Activated naive CD4-positive, alpha-beta T cell treated with anti-CD3 and anti-CD28 coated beads, Interleukin-2, amount 50 U/mL, for 16 hours (primary cell): Measurements from ENCODE around the gene SNPH.
A peak's percentile ranks its signal among the peaks of the same experiment; 100 is the strongest.
"Not testable (repeated sequence)": the region's sequence is repeated elsewhere in the genome, so short reads cannot be mapped to it uniquely, and the experiment has no call there.

Experiments used
- DNase-seq: peaks from one replicate; pipeline ENCODE4 v3.0.0-alpha.2; 2020

SNPH gene

DNA sequence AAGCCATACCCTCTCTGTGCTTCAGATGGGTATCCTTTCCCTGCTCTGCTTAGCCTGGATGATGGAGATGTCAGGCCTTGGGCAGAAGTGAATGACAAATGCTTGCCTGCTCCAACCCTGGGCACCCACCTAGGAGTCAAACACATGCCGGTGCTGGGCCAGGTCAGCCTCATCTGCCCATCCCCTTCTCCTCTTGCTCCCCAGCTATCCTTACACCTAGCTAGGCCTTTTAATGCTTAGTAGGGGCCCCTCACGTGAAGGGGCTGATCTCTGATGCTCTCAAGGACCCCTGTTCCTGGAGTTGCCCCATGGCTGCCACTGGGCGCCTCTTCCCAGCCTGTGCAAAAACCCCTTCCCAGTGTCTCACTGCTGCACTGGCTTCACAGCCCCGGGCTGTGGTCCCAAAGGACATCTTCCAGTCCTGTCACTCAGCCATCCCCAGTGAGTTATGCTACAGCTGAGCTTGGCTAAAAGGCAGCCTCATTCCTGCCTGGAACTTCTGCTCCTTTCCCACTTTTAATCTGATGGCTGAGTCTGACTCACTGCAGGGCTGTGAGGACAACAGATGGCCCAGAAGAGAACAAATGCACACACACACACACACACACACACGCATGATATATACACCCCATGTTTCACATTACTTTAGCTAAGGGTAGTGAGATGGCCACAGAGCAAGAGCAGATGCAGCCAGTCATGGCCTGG lies 75.6 kb downstream of the SNPH start:
- DNase-seq, result no peak

DNA sequence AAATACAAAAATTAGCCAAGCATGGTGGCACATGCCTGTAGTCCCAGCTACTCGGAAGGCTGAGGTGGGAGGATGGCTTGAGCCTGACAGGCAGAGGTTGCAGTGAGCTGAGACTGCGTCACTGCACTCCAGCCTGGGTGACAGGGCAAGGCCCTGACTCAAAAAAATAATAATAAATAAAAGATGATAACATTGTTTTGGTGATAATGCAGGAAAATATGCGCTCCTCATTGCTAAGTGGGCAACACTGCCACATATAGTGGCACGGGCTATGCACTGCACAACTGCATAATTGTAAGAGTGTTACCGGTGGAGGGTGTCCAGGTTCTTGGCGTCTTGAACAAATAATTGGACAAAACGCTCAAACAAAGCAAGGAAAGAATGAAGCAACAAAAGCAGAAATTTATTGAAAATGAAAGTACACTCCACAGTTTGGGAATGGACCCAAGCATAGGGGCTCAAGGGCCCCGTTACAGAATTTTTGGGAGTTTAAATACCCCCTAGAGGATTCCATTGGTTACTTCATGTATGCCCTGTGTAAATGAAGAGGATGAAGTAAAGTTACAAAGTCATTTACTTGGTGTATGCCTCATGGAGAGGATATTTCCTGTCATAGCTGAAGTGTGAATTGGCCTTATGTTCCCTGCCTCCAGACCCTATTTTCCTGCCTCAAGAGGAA lies 77.5 kb downstream of the SNPH start:
- DNase-seq, result not testable (repeated sequence)

DNA sequence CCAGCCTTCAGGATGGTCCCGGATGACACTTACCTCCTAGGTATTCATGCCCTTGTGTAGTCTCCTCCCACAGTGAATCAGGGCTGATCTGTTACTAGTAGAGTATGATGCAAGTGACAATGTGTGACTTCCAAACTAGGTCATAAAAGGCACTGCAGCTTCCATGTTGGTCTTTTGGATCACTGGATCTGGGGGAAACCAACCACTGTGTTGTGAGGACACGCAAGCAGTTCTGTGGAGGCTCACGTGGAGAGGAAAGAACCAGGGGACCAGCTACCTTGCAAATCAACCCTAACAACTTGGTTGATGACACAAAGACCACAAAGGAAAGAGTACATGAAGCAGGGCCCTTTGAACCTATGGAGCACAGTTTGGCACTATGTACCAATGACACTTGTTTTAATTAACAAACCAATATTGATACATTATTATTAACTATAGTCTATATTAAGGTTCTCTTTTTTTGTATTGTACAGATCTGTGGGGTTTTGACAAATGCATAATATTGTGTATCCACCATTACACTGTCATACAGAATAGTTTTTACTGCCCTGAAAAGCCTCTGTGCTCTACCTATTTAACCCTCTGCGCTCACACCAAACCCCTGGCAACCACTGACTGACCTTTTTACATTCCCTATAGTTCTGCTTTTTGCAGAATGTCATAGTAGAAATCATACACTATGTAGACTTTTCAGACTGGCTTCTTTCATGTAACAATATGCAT lies 79.1 kb downstream of the SNPH start:
- no peak for DNase-seq

DNA sequence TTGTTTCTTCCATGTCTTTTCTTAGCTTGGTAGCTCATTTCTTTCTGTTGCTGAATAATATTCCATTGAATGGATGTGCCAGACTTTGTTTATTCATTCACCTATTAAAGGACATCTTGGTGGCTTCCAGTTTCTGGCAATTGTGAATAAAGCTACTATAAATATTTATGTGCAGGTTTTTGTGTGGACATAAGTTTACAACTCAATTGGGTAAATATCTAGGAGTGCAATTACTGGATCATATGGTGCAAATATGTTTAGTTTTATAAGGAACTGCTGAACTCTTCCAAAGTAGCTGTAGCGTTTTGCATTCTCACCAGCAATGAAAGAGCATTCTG lies 79.6 kb downstream of the SNPH start:
- DNase-seq, result no peak

DNA sequence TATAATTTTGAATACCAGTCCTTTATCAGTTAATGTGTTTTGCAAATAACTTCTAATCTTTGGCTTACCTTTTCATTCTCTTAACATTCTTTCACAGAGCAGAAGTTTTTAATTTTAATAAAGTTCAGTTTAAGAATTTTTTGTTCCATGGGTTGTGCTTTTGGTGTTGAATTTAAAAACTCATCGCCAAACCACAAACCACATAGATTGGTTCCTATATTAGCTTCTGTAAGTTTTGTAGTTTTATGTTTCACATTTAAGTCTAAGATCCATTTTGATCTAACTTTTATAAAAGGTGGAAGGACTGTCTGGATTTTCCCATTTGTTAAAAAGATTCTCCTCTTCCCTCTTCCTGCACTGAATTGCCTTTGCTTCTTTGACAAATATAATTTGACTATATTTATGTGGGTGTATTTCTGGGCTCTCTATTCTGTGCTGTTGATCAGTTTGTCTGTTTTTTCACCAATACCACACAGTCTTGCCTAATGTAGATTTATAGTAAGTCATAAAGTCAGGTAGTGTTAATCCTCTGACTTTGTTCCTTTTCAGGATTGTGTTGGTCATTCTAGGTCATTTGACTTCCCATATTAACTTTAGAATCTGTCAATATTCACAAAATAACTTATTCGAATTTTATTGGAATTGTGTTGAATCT lies 80.3 kb downstream of the SNPH start:
- DNase-seq, result no peak

DNA sequence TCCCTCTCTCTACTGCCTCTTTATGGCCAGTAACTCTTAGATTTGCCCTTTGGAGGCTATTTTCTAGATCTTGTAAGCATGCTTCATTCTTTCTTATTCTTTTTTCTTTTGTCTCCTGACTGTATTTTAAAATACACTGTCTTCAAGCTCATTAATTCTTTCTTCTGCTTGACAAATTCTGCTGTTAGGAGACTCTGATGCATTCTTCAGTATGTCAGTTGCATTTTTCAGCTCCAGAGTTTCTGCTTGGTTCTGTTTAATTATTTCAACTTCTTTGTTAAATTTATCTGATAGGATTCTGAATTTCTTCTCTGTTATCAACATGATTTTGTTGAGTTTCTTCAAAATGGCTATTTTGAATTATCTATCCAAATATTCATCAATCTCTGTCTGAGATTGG lies 87.9 kb downstream of the SNPH start:
- no peak for DNase-seq

DNA sequence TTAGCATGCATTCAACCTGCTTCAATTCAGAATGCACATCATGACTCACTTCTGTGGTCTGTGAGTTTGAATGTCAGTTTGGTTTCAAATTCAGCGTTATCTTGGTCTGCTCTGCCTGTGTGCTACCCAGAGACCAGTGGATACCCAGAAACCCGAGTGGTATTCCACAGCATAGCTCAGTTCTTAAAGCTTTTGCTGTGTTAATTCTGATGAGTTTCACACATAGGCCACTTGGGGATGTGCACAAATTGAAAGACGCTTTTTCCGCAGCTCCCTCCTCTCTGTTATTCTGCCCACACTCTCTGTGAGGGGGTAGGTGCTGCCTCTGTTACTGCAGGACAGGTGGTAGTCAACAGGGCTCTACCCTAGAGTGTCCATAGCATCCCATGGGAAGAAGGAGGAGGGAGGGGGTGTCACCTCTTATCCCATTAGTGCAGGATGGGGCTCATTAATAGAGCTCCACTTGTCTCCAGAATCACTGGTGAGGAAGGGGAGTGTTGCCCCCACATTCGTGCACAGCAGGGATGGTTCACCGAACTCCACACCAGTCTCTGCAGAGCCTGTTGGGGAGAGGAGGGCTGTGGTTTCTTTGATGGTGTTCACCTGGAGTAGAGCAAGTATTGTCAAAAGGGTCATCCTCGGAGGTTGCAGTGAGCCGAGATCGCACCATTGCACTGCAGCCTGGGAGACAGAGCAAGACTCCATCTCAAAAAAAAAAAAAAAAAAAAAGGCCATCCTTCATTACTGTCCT lies 92.0 kb downstream of the SNPH start:
- peak; percentile 21 for DNase-seq
